A673 (cell line): ENCODE measurements around the gene CREB5. TPM values are rescaled to one million over a fixed set of nuclear protein-coding genes. Genes with fewer than 3 reads are reported as not detected.

Experiments
- BruUV-seq: library from RNA; stranded (reverse); fragments of 400-500 nt; replicated peaks from 2 replicates; lab custom pipeline; 2021; lab: Mats Ljungman, UMichigan
- CTCF ChIA-PET: fragments of 300-600 bp; sonication (Branson Sonifier 250); formaldehyde crosslinking; loops from one replicate; lab custom pipeline; 2022; ENCODE audit warnings: antibody characterized with exemption; lab: Charles Lee
- POLR2A ChIA-PET: fragments of 300-600 bp; sonication (Branson Sonifier 250); formaldehyde crosslinking; loops from one replicate; lab custom pipeline; 2022; ENCODE audit warnings: antibody characterized with exemption; ENCODE audit not compliant: low non-redundant PET; lab: Charles Lee
- DNase-seq: peaks from one replicate; pipeline ENCODE4 v3.0.0-alpha.2; 2015; ENCODE audit warnings: low spot score
- H3K27ac ChIP-seq: fragments of 200-600 bp; sonication (generic); 2 replicates; pipeline ENCODE4 v1.5.1; 2016; ENCODE audit warnings: mixed run types, low read depth, mild to moderate bottlenecking, mixed read lengths, antibody characterized with exemption, low read length; ENCODE audit not compliant: poor library complexity, severe bottlenecking
- H3K27me3 ChIP-seq: fragments of 200-600 bp; sonication (generic); replicated peaks from 2 replicates; pipeline ENCODE4 v1.6.1; 2017; ENCODE audit warnings: mixed run types, low read depth, mild to moderate bottlenecking, mixed read lengths, antibody characterized with exemption, low read length; ENCODE audit not compliant: insufficient read depth, poor library complexity
- H3K36me3 ChIP-seq: fragments of 200-600 bp; sonication (generic); 2 replicates; pipeline ENCODE4 v1.6.1; 2016; ENCODE audit warnings: mixed run types, mild to moderate bottlenecking, mixed read lengths, antibody characterized with exemption, low read length; ENCODE audit not compliant: insufficient read depth, poor library complexity, severe bottlenecking
- H3K4me1 ChIP-seq: fragments of 200-600 bp; sonication (generic); 2 replicates; pipeline ENCODE4 v1.6.1; 2017; ENCODE audit warnings: mixed run types, mild to moderate bottlenecking, mixed read lengths, antibody characterized with exemption, low read length; ENCODE audit not compliant: insufficient read depth, poor library complexity, severe bottlenecking
- H3K4me3 ChIP-seq: fragments of 200-600 bp; sonication (generic); 2 replicates; pipeline ENCODE4 v1.5.1; 2016; ENCODE audit warnings: low read depth, mixed run types, mild to moderate bottlenecking, mixed read lengths, low read length; ENCODE audit not compliant: poor library complexity, severe bottlenecking
- H3K9me3 ChIP-seq: fragments of 200-600 bp; sonication (generic); 2 replicates; pipeline ENCODE4 v1.6.1; 2016; ENCODE audit warnings: mixed run types, low read depth, mild to moderate bottlenecking, mixed read lengths, antibody characterized with exemption, low read length; ENCODE audit not compliant: poor library complexity, severe bottlenecking
- EZH2 ChIP-seq: fragments of 200-600 bp; sonication (generic); IDR thresholded peaks from 2 replicates; pipeline ENCODE4 v1.6.1; 2017; ENCODE audit warnings: borderline replicate concordance, low read depth, mild to moderate bottlenecking, mixed read lengths, antibody characterized with exemption, low read length; ENCODE audit not compliant: poor library complexity, severe bottlenecking
- intact Hi-C: fragments of 100-400 bp; cut with micrococcal nuclease; formaldehyde crosslinking; loops from one replicate; pipeline ENCODE4 v1.10.0; 2022; ENCODE audit not compliant: unreplicated experiment
- total RNA-seq: library from RNA; stranded (reverse); gene quantifications from 2 replicates; pipeline ENCODE4 v1.2.3, GENCODE V29; 2021
- TF ChIP-seq, protein P1 (sequence below): fragments of 300-800, 200-600 bp; sonication (generic); conservative IDR thresholded peaks from 2 replicates; pipeline ENCODE4 v1.5.1; 2017; ENCODE audit warnings: low read depth, mild to moderate bottlenecking, antibody characterized with exemption, low read length, moderate library complexity, mixed read lengths

Gene CREB5
- total RNA-seq, 1 experiment from 2014 or later, result 10.3 TPM

DNA sequence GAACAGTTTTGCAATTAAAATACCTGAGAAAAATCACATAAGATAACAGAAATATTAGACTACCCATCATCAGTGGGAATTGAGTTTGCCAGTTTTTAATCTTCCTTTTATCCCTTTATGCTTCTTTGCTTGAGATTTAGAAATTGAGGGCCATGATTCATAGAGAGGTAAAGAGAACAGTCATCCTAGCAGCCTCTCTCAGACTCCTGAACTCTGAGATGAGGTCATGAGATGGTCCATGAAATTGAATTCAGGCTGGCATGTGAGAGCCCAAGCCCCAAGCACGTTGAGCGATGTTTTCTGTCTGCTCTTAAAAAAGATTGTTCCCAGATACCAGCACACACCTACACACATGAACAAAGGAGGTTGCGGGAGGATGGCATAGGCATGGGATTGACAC lies 91.1 kb downstream of the CREB5 start:
- no TSS peak for BruUV-seq

DNA sequence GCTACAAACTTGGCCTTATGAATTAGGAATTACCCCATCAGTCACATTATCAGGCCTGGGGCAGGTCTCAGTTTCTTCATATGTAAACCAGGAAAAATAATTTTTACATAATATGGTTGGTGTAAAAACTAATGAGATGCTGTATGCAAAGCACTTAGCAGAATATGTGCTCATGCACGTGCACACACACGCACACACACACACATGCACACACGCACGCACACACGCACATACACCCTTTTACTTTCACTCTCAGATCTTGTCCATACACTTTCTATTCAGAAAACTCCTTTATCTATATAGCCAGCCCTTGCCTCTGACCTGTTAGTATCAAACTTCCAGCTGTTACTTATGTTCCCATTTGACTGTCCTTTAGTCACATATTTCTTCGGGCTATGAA lies 92.7 kb downstream of the CREB5 start:
- ChIA-PET CTCF (no interaction called here), POLR2A (no interaction called here)
- H3K27ac ChIP-seq, result no peak overlapping the region
- no peak for DNase-seq
- no peaks in the 10 kb centered on the region for H3K27me3 ChIP-seq
- H3K9me3 ChIP-seq, result no peaks in the 10 kb centered on the region
- no TSS peak for BruUV-seq
- peaks cover 3% of the 10 kb centered on the region for H3K4me1 ChIP-seq
- no peaks in the 10 kb centered on the region for H3K36me3 ChIP-seq
- TF ChIP-seq, protein P1, sequence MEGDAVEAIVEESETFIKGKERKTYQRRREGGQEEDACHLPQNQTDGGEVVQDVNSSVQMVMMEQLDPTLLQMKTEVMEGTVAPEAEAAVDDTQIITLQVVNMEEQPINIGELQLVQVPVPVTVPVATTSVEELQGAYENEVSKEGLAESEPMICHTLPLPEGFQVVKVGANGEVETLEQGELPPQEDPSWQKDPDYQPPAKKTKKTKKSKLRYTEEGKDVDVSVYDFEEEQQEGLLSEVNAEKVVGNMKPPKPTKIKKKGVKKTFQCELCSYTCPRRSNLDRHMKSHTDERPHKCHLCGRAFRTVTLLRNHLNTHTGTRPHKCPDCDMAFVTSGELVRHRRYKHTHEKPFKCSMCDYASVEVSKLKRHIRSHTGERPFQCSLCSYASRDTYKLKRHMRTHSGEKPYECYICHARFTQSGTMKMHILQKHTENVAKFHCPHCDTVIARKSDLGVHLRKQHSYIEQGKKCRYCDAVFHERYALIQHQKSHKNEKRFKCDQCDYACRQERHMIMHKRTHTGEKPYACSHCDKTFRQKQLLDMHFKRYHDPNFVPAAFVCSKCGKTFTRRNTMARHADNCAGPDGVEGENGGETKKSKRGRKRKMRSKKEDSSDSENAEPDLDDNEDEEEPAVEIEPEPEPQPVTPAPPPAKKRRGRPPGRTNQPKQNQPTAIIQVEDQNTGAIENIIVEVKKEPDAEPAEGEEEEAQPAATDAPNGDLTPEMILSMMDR, result no peak
- intact Hi-C loops, result no loop called here
- H3K4me3 ChIP-seq, result no peak overlapping the region

More for the DNA sequence above, 91.1 kb downstream of the CREB5 start:
- Histone ChIP-seq H3K36me3 (no peaks in the 10 kb centered on the region), H3K27me3 (no peaks in the 10 kb centered on the region), H3K27ac (no peak overlapping the region), H3K9me3 (no peaks in the 10 kb centered on the region), H3K4me3 (no peak overlapping the region), H3K4me1 (no peaks in the 10 kb centered on the region)
- intact Hi-C loops, result no loop called here
- ChIA-PET POLR2A (no interaction called here), CTCF (no interaction called here)
- DNase-seq, result no peak
- TF ChIP-seq EZH2, result no peak

DNA sequence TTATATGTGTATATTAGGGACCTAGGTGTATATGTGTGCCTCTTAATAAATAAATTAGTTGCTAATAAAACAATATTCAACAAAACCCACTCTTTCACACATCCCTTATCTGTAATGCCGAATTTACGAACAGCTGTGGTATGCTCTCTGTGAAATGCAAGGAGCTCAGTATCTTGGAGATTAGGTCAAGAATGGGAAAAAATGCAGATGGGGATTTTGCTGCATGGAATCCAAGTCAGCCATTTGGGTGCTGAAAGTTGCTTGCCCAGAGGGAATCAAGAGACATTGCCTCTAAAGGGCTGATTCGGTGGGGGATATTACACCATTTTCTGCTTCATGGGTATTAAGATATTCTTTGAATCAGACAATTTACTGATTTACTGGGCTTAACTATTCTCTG lies 93.5 kb downstream of the CREB5 start:
- CTCF ChIA-PET, result no interaction called here
- no peaks in the 10 kb centered on the region for H3K9me3 ChIP-seq
- no peak for DNase-seq
- no peaks in the 10 kb centered on the region for H3K36me3 ChIP-seq
- H3K4me3 ChIP-seq, result no peak overlapping the region
- peaks cover 3% of the 10 kb centered on the region for H3K4me1 ChIP-seq
- intact Hi-C loops, result no loop called here
- no peak overlapping the region for H3K27ac ChIP-seq
- H3K27me3 ChIP-seq, result no peaks in the 10 kb centered on the region
- BruUV-seq, result no TSS peak
- TF ChIP-seq EZH2, result no peak
- TF ChIP-seq, protein P1, result no peak
- POLR2A ChIA-PET, result no interaction called here

DNA sequence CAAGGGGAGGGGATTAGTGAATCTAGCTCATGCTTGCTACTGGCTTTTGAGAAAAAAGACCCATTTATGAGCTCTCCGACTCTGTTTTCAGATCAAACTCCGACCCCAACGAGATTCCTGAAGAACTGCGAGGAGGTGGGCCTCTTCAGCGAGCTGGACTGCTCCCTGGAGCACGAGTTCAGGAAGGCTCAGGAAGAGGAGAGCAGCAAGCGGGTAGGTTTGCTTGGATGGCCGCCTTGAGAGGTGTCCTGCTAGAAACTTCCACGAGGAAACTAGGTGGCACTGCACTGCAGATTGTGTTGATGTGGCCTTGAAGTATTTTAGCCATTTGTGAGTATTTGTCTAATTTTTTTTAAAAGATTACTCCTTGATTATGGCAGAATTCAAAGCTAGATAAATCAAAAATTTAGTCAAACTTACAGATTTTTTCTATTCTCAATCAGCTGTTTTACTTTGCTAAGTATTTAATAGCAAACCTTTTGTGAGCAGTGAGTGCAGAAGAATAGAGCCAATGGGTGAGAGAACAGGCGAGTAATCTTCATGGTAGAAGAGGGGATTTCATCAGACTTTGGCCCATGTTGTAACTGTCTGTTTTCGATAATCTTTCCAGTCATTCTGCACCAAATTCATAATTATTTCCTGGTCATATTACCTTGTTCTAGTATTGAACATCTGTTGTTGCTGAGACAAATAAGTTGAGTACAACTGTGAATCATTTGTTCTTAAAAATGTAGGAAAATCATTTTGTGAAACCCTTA lies 95.4 kb downstream of the CREB5 start:
- H3K36me3 ChIP-seq, result no peaks in the 10 kb centered on the region
- POLR2A ChIA-PET, result no interaction called here
- no TSS peak for BruUV-seq

More for the DNA sequence above, 95.4 kb downstream of the CREB5 start:
- Histone ChIP-seq H3K4me3 (no peak overlapping the region), H3K4me1 (peaks cover 3% of the 10 kb centered on the region), H3K27me3 (no peaks in the 10 kb centered on the region), H3K9me3 (no peaks in the 10 kb centered on the region), H3K27ac (no peak overlapping the region)
- TF ChIP-seq, protein P1, result no peak
- no peak for TF ChIP-seq EZH2
- no peak for DNase-seq
- intact Hi-C loops, result no loop called here
- CTCF ChIA-PET, result no interaction called here
